HepG2 (cell line): ENCODE results near the gene RGS7. TPM values are rescaled to one million over a fixed set of nuclear protein-coding genes. Genes with fewer than 3 reads are reported as not detected.
A peak's percentile ranks its signal among the peaks of the same experiment; 100 is the strongest.

Experiments
- ATAC-seq: fragments of 200-7000 bp; cut with Tn5 transposase; 3 replicates; pipeline ENCODE4 v1.9.1; 2020; ENCODE audit warnings: mild to moderate bottlenecking, moderate library complexity
- BruUV-seq: library from RNA; stranded (reverse); fragments of 400-500 nt; replicated peaks from 2 replicates; lab custom pipeline; 2021; lab: Mats Ljungman, UMichigan
- CTCF ChIA-PET: fragments of 300-600 bp; formaldehyde crosslinking; extraction: SDS; loops from one replicate; lab custom pipeline; 2021; ENCODE audit warnings: low total read pairs, inconsistent platforms, low intra/inter-chr PET ratio; lab: Yijun Ruan, JAX
- POLR2A ChIA-PET: fragments of 350-600 bp; sonication (Branson Sonifier 250); formaldehyde crosslinking; loops from one replicate; lab custom pipeline; 2020; ENCODE audit warnings: antibody characterized with exemption, inconsistent platforms; lab: Yijun Ruan, JAX
- DNase-seq: peaks from one replicate; pipeline ENCODE4 v3.0.0-alpha.2; 2015; ENCODE audit warnings: low spot score
- FAIRE-seq: peaks from 3 replicates; lab custom pipeline; 2011; peaks lifted over from hg19 to GRCh38; lab: Jason Lieb, UNC
- H2AFZ ChIP-seq: one replicate; pipeline ENCODE4 v1.6.1; 2011; ENCODE audit warnings: low read length, inconsistent platforms
- H3K27ac ChIP-seq: fragments of 300-600 bp; 3 replicates; pipeline ENCODE4 v1.8.0; 2011; ENCODE audit warnings: mixed run types, mild to moderate bottlenecking, mixed read lengths, low read length, inconsistent platforms; ENCODE audit not compliant: insufficient read depth; ENCODE audit errors: extremely low read length
- H3K27me3 ChIP-seq, 2 experiments: fragments of 200-600 bp in 1 of 2; 2 replicates in 1 of 2; 3 replicates in 1 of 2; pipeline versions ENCODE4 v1.6.0 to v1.8.0; 2011; ENCODE audit warnings: low read length in 2 of 2, mild to moderate bottlenecking in 2 of 2, moderate library complexity in 2 of 2, inconsistent platforms in 1 of 2; ENCODE audit not compliant: insufficient read depth in 2 of 2, control insufficient read depth in 1 of 2
- H3K36me3 ChIP-seq, 2 experiments: fragments of 200-600 bp in 1 of 2; replicated peaks in 1 of 2; 2 replicates in 1 of 2; 3 replicates in 1 of 2; pipeline versions ENCODE4 v1.5.1 to v1.8.0; 2011; ENCODE audit warnings: low read length in 2 of 2, inconsistent platforms in 1 of 2; ENCODE audit not compliant: insufficient read depth in 2 of 2, control insufficient read depth in 1 of 2
- H3K4me1 ChIP-seq: 2 replicates; pipeline ENCODE4 v1.5.1; 2012; ENCODE audit warnings: low read length, inconsistent platforms; ENCODE audit not compliant: insufficient read depth
- H3K4me2 ChIP-seq: 2 replicates; pipeline ENCODE4 v1.6.0; 2011; ENCODE audit warnings: low read depth, low read length, inconsistent platforms
- H3K4me3 ChIP-seq, 3 experiments: fragments of 200-600 bp in 1 of 3; sonication (generic), shearing (Covaris generic) in 1 of 3; replicated peaks in 1 of 3; 2 replicates each; pipeline ENCODE4 v1.5.1; 2011 to 2016; ENCODE audit warnings: low read length in 3 of 3, inconsistent platforms in 2 of 3, low read depth in 2 of 3, mild to moderate bottlenecking in 2 of 3, control low read depth in 1 of 3, mixed read lengths in 1 of 3; ENCODE audit not compliant: insufficient read depth in 1 of 3
- H3K79me2 ChIP-seq: one replicate; pipeline ENCODE4 v1.6.1; 2011; ENCODE audit warnings: low read length, inconsistent platforms; ENCODE audit not compliant: insufficient read depth
- H3K9ac ChIP-seq: 2 replicates; pipeline ENCODE4 v1.6.0; 2011; ENCODE audit warnings: mild to moderate bottlenecking, low read depth, low read length, inconsistent platforms; ENCODE audit not compliant: insufficient read depth
- H3K9me3 ChIP-seq: 2 replicates; pipeline ENCODE4 v1.5.1; 2012; ENCODE audit warnings: mild to moderate bottlenecking, low read length
- H4K20me1 ChIP-seq: 2 replicates; pipeline ENCODE4 v1.6.0; 2011; ENCODE audit warnings: inconsistent platforms, mild to moderate bottlenecking, low read length, moderate library complexity; ENCODE audit not compliant: insufficient read depth
- ATF7 ChIP-seq, 2 experiments: fragments of 450-650 bp in 1 of 2; sonication (generic) in 1 of 2; formaldehyde crosslinking in 1 of 2; IDR thresholded peaks; 2 replicates each; pipeline versions ENCODE4 v1.4.0 to v1.6.1; 2016 to 2020; ENCODE audit warnings: antibody characterized with exemption in 1 of 2, mild to moderate bottlenecking in 1 of 2, missing genetic modification reagents in 1 of 2
- CREB1 ChIP-seq, 2 experiments: fragments of 450-650 bp in 1 of 2; IDR thresholded peaks; 2 replicates each; pipeline ENCODE4 v1.6.1; 2016 to 2017; ENCODE audit warnings: control low read depth in 1 of 2, mild to moderate bottlenecking in 1 of 2, missing compliant biosample characterization in 1 of 2, missing genetic modification characterization in 1 of 2
- HNRNPK ChIP-seq: fragments of 200-400 bp; formaldehyde crosslinking; IDR thresholded peaks from 2 replicates; pipeline ENCODE4 v1.6.1; 2018; ENCODE audit warnings: low read length, low read depth, moderate library complexity, mild to moderate bottlenecking; ENCODE audit not compliant: poor library complexity, severe bottlenecking
- MXD4 ChIP-seq: IDR thresholded peaks from 2 replicates; pipeline ENCODE4 v1.6.1; 2016; ENCODE audit warnings: mild to moderate bottlenecking, missing biosample characterization, missing genetic modification reagents
- RBFOX2 ChIP-seq: fragments of 200-400 bp; formaldehyde crosslinking; IDR thresholded peaks from 2 replicates; pipeline ENCODE4 v1.6.1; 2017; ENCODE audit warnings: low read depth, mild to moderate bottlenecking, low read length
- ZNF256 ChIP-seq: sonication (generic); formaldehyde crosslinking; conservative IDR thresholded peaks from 2 replicates; pipeline ENCODE4 v1.4.0; 2020; ENCODE audit warnings: missing genetic modification reagents
- WGBS: methylation state at CpG from one replicate; pipeline ENCODE4 v1.1.6; 2017; ENCODE audit warnings: low lambda C conversion rate; 5-methylcytosine and 5-hydroxymethylcytosine counted together
- in situ Hi-C: cut with HindIII; loops from 2 replicates; pipeline ENCODE4 v1.10.0; 2017; ENCODE audit warnings: low pct_unique_long_range_greater_than_20kb; ENCODE audit not compliant: extremely low pct_ligation_motif_present
- intact Hi-C: fragments of 100-400 bp; cut with micrococcal nuclease; formaldehyde crosslinking; loops from one replicate; pipeline ENCODE4 v1.10.0; 2022; ENCODE audit not compliant: unreplicated experiment
- polyA plus RNA-seq, 8 experiments: library from polyadenylated mRNA; depleted of rRNA in 3 of 8; stranded (reverse) in 7 of 8; unstranded in 1 of 8; fragments of >200 nt; fragmentation: Illumina TruSeq in 4 of 8; extraction: Trizol in 4 of 8; gene quantifications; 2 replicates each; pipeline versions ENCODE4 v1.2.1 to v1.2.3, GENCODE V29; 2011 to 2016; ENCODE audit warnings: low read depth in 4 of 8, missing spikeins in 1 of 8, mixed read lengths in 1 of 8; ENCODE audit not compliant: insufficient read depth in 1 of 8
- total RNA-seq, 5 experiments: library from RNA; depleted of rRNA; stranded (reverse); fragments of >200 nt; fragmentation: Illumina TruSeq; extraction: Trizol; gene quantifications; 2 replicates each; pipeline ENCODE4 v1.2.3, GENCODE V29; 2016; ENCODE audit warnings: low read depth in 1 of 5

RGS7 gene
- total and polyA plus RNA-seq, 2 of the 13 experiments (the other 11 are each of a cell fraction or from before 2014, with no cell fraction given): not detected

DNA sequence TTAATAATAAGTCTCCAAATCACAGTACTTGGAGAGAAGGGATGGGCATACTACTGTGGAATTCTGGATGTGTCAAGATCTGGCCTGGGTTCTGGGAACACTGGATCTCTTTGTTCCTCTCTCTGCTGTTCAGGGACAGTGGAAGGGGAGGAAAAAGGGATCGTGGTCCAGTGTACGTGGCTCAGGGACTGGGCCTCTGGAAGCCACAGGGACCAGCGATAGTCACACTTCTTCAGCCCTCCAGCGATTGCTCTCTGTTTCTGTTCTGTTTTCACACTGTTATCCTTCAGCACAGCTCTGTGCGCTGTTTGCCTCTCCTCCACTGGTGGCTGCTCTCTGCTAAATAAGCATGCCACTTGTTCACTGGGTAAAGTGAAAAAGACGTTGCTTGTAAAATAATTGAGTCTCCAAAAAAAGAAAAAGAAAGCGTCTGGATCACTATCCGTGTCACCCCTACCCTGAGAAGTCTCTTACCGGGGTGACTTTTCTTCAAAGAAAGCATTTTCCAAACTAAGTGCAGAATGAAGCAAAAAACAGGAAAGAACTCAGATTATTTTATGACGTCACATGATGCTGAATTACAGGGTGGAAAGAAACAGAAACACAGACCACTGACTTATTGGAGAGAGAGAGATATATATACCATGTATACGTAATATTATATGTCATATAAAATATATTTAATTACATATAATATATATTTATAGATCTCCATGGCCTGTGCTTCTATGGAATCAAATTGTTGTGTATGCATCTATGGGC, 279.4 kb downstream of the RGS7 start:
- intact Hi-C loops (no loop called here), in situ Hi-C loops (no loop called here)
- Histone ChIP-seq H3K4me2 (no peak overlapping the region), H3K27me3 (no peaks in the 10 kb centered on the region), H4K20me1 (no peaks in the 10 kb centered on the region), H3K9me3 (no peaks in the 10 kb centered on the region), H3K27ac (no peak overlapping the region), H3K36me3 (no peaks in the 10 kb centered on the region), H2AFZ (no peak overlapping the region), H3K4me3 (no peak overlapping the region), H3K4me1 (no peaks in the 10 kb centered on the region), H3K79me2 (no peaks in the 10 kb centered on the region), H3K9ac (no peak overlapping the region)
- no peak for FAIRE-seq
- 16% methylated on average over 11 of the region's 11 CpGs for WGBS
- BruUV-seq: no TSS peak
- peak; percentile 41; the same call in 2 of the 3 replicates for ATAC-seq
- peak; percentile 94 for TF ChIP-seq ATF7 (IDR thresholded peaks at IDR 0.05)
- no peak for TF ChIP-seq ATF7 (CRISPR knock-in tag; IDR thresholded peaks at IDR 0.05)
- TF ChIP-seq MXD4 (CRISPR knock-in tag): no peak
- no peak for TF ChIP-seq HNRNPK
- TF ChIP-seq CREB1 (IDR thresholded peaks at IDR 0.05): peak; percentile 94
- TF ChIP-seq CREB1 (CRISPR knock-in tag; IDR thresholded peaks at IDR 0.05): no peak
- ChIA-PET CTCF (no interaction called here), POLR2A (no interaction called here)
- no peak for DNase-seq

DNA sequence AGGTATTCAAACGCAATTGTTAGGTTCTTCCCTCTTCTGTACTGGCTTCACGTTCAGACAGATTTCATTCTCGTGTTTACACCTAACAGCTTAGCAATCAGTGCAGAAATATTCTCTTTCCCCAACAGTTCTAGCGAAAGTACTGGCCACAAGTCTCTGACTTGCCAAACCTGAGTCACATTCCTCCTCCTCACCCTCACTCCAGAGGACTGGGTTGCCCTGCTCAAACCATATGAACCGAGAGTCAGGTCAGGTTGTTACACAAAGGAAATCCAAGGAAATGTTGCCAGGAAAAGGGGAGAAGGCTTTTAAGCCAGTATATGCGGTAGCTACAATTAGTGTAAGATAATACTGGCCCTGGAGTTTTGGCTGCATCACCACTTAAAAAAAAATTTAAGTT, 282.5 kb downstream of the RGS7 start:
- ATAC-seq (no peak), FAIRE-seq (no peak), DNase-seq (no peak)
- 9% methylated on average over 6 of the region's 6 CpGs for WGBS
- no peak overlapping the region for H3K4me2 ChIP-seq
- H3K27me3 ChIP-seq: no peaks in the 10 kb centered on the region
- no peaks in the 10 kb centered on the region for H3K4me1 ChIP-seq
- H3K36me3 ChIP-seq: no peaks in the 10 kb centered on the region
- H3K9ac ChIP-seq: no peak overlapping the region
- in situ Hi-C loops (no loop called here), intact Hi-C loops (no loop called here)
- BruUV-seq: no TSS peak
- ChIA-PET POLR2A (no interaction called here), CTCF (no interaction called here)
- no peak overlapping the region for H2AFZ ChIP-seq
- no peaks in the 10 kb centered on the region for H3K9me3 ChIP-seq
- H4K20me1 ChIP-seq: no peaks in the 10 kb centered on the region
- no peak overlapping the region for H3K4me3 ChIP-seq
- no peak overlapping the region for H3K27ac ChIP-seq
- TF ChIP-seq ZNF256 (CRISPR knock-in tag) (no peak), RBFOX2 (no peak)
- no peaks in the 10 kb centered on the region for H3K79me2 ChIP-seq
